HepG2 (cell line): ENCODE results near the gene CHN1. TPM values are rescaled to one million over a fixed set of nuclear protein-coding genes. Genes with fewer than 3 reads are reported as not detected.

Experiments
- ATF7-NPFF ChIP-seq: sonication (generic); formaldehyde crosslinking; IDR thresholded peaks from 2 replicates; pipeline ENCODE4 v1.8.1; 2023; ENCODE audit warnings: mild to moderate bottlenecking, low read depth, missing genetic modification reagents, moderate library complexity
- GPBP1L1 ChIP-seq: sonication (generic); formaldehyde crosslinking; IDR thresholded peaks from 2 replicates; pipeline ENCODE4 v1.5.0; 2020; ENCODE audit warnings: mild to moderate bottlenecking, missing genetic modification reagents
- HDAC6 ChIP-seq: fragments of 200-600 bp; sonication (generic); IDR thresholded peaks from 2 replicates; pipeline ENCODE4 v1.7.0; 2017; ENCODE audit warnings: mild to moderate bottlenecking, antibody characterized with exemption, low read length, low read depth
- MED13 ChIP-seq: sonication (generic); formaldehyde crosslinking; IDR thresholded peaks from 2 replicates; pipeline ENCODE4 v1.5.0; 2020; ENCODE audit warnings: missing genetic modification reagents
- RFXANK ChIP-seq: IDR thresholded peaks from 2 replicates; pipeline ENCODE4 v1.6.1; 2016
- SALL1 ChIP-seq: sonication (generic); formaldehyde crosslinking; IDR thresholded peaks from 2 replicates; pipeline ENCODE4 v1.8.0; 2022; ENCODE audit warnings: mild to moderate bottlenecking, missing genetic modification reagents
- SP5 ChIP-seq: IDR thresholded peaks from 2 replicates; pipeline ENCODE4 v1.6.1; 2016; ENCODE audit warnings: low read depth, borderline replicate concordance
- SUZ12 ChIP-seq: fragments of 150-350 bp; IDR thresholded peaks from 2 replicates; pipeline ENCODE4 v1.6.1; 2014; ENCODE audit warnings: low read depth, low read length
- TBX2 ChIP-seq: sonication (generic); formaldehyde crosslinking; IDR thresholded peaks from 2 replicates; pipeline ENCODE4 v1.5.0; 2020; ENCODE audit warnings: missing genetic modification reagents, mild to moderate bottlenecking, borderline replicate concordance
- TRIM22 ChIP-seq: fragments of 450-650 bp; IDR thresholded peaks from 2 replicates; pipeline ENCODE4 v1.6.1; 2017
- ZFAT ChIP-seq: sonication (generic); formaldehyde crosslinking; conservative IDR thresholded peaks from 2 replicates; pipeline ENCODE4 v1.8.1; 2023; ENCODE audit warnings: missing genetic modification reagents, inconsistent platforms
- ZFY ChIP-seq: sonication (generic); formaldehyde crosslinking; IDR thresholded peaks from 2 replicates; pipeline ENCODE4 v1.4.0; 2020; ENCODE audit warnings: missing genetic modification reagents
- ZNF20 ChIP-seq: sonication (generic); formaldehyde crosslinking; IDR thresholded peaks from 2 replicates; pipeline ENCODE4 v1.4.0; 2020; ENCODE audit warnings: mild to moderate bottlenecking, moderate library complexity, missing genetic modification reagents
- ZNF235 ChIP-seq: sonication (generic); formaldehyde crosslinking; IDR thresholded peaks from 2 replicates; pipeline ENCODE4 v1.8.1; 2023; ENCODE audit warnings: mild to moderate bottlenecking, missing genetic modification reagents, borderline replicate concordance
- ZNF281 ChIP-seq: sonication (generic); formaldehyde crosslinking; IDR thresholded peaks from 2 replicates; pipeline ENCODE4 v1.4.0; 2020; ENCODE audit warnings: missing genetic modification reagents, borderline replicate concordance
- ZNF501 ChIP-seq: sonication (generic); formaldehyde crosslinking; IDR thresholded peaks from 2 replicates; pipeline ENCODE4 v1.5.1; 2020; ENCODE audit warnings: mild to moderate bottlenecking, moderate library complexity, missing genetic modification reagents
- ZNF644 ChIP-seq: IDR thresholded peaks from 2 replicates; pipeline ENCODE4 v1.6.1; 2016; ENCODE audit warnings: low read depth
- ZNF747 ChIP-seq: sonication (generic); formaldehyde crosslinking; IDR thresholded peaks from 2 replicates; pipeline ENCODE4 v1.8.1; 2023; ENCODE audit warnings: missing genetic modification reagents, mild to moderate bottlenecking, borderline replicate concordance
- polyA plus RNA-seq, 8 experiments: library from polyadenylated mRNA; depleted of rRNA in 3 of 8; stranded (reverse) in 7 of 8; unstranded in 1 of 8; fragments of >200 nt; fragmentation: Illumina TruSeq in 4 of 8; extraction: Trizol in 4 of 8; gene quantifications; 2 replicates each; pipeline versions ENCODE4 v1.2.1 to v1.2.3, GENCODE V29; 2011 to 2016; ENCODE audit warnings: low read depth in 4 of 8, missing spikeins in 1 of 8, mixed read lengths in 1 of 8; ENCODE audit not compliant: insufficient read depth in 1 of 8
- total RNA-seq, 5 experiments: library from RNA; depleted of rRNA; stranded (reverse); fragments of >200 nt; fragmentation: Illumina TruSeq; extraction: Trizol; gene quantifications; 2 replicates each; pipeline ENCODE4 v1.2.3, GENCODE V29; 2016; ENCODE audit warnings: low read depth in 1 of 5
- TF ChIP-seq, protein P1 (sequence below): sonication (generic); formaldehyde crosslinking; IDR thresholded peaks from 2 replicates; pipeline ENCODE4 v1.5.0; 2020; ENCODE audit warnings: mild to moderate bottlenecking, missing genetic modification reagents

CHN1 gene
- total and polyA plus RNA-seq, 2 of the 13 experiments (the other 11 are each of a cell fraction or from before 2014, with no cell fraction given): 2.8 to 3.5 TPM

GRCh38 chr2:175004980-175005732 is at the start of gene CHN1 (continued):
- no peak for TF ChIP-seq GPBP1L1 (CRISPR knock-in tag)
- TF ChIP-seq, protein P1, sequence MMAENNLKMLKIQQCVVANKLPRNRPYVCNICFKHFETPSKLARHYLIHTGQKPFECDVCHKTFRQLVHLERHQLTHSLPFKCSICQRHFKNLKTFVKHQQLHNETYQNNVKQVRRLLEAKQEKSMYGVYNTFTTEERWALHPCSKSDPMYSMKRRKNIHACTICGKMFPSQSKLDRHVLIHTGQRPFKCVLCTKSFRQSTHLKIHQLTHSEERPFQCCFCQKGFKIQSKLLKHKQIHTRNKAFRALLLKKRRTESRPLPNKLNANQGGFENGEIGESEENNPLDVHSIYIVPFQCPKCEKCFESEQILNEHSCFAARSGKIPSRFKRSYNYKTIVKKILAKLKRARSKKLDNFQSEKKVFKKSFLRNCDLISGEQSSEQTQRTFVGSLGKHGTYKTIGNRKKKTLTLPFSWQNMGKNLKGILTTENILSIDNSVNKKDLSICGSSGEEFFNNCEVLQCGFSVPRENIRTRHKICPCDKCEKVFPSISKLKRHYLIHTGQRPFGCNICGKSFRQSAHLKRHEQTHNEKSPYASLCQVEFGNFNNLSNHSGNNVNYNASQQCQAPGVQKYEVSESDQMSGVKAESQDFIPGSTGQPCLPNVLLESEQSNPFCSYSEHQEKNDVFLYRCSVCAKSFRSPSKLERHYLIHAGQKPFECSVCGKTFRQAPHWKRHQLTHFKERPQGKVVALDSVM: no peak; the same call in 1 of the 2 replicates
- TF ChIP-seq ZNF20 (CRISPR knock-in tag): no peak
- peak; percentile 61 for TF ChIP-seq ZFY (CRISPR knock-in tag)
- 0 out of 2 replicates have a peak, but pooled peaks have one; percentile 45 for TF ChIP-seq ZNF501 (CRISPR knock-in tag)
- TF ChIP-seq ZFAT (CRISPR knock-in tag): no peak
- TF ChIP-seq SALL1 (CRISPR knock-in tag): no peak; the same call in 1 of the 2 replicates
- TF ChIP-seq SP5 (CRISPR knock-in tag): no peak
- TF ChIP-seq TBX2 (CRISPR knock-in tag): peak; percentile 41; the same call in 1 of the 2 replicates
- TF ChIP-seq ZNF281: no peak
- TF ChIP-seq TRIM22: no peak
- TF ChIP-seq RFXANK: 0 out of 2 replicates have a peak, but pooled peaks have one; percentile 29
- no peak for TF ChIP-seq HDAC6
- no peak for TF ChIP-seq SUZ12
- TF ChIP-seq MED13 (CRISPR knock-in tag): no peak
- no peak for TF ChIP-seq ZNF747 (CRISPR knock-in tag)
- no peak for TF ChIP-seq ZNF235 (CRISPR knock-in tag)
- no peak for TF ChIP-seq ZNF644 (CRISPR knock-in tag)
- peak; percentile 71; the same call in 1 of the 2 replicates for TF ChIP-seq ATF7-NPFF (CRISPR knock-in tag)
